Measurements from ENCODE around the gene CDHR3. TPM values are rescaled to one million over a fixed set of nuclear protein-coding genes. Genes with fewer than 3 reads are reported as not detected.
A peak's percentile ranks its signal among the peaks of the same experiment; 100 is the strongest.

The CDHR3 gene
- total RNA-seq, 1 experiment from 2014 or later: 9.2 TPM

- H3K36me3 ChIP-seq (ENCODE audit: control insufficient read depth, insufficient read depth, low read length): no peaks in the 10 kb centered on the region
- H3K36me3 Mint-ChIP-seq (ENCODE audit: insufficient read depth, unreplicated experiment): no peaks in the 10 kb centered on the region
- H3K9me3 Mint-ChIP-seq (ENCODE audit: unreplicated experiment): no peaks in the 10 kb centered on the region
- H3K27ac Mint-ChIP-seq (ENCODE audit: unreplicated experiment): no peak overlapping the region
- no TSS peak for BruUV-seq (replicated peaks)
- DNase-seq: no peak
- POLR2A ChIA-PET: no interaction called here
- H3K27me3 Mint-ChIP-seq (ENCODE audit: insufficient read depth, unreplicated experiment): peaks cover 6% of the 10 kb centered on the region
- H3K4me3 Mint-ChIP-seq (ENCODE audit: unreplicated experiment): no peak overlapping the region
- no peaks in the 10 kb centered on the region for H3K9me3 ChIP-seq
- H3K4me3 ChIP-seq (ENCODE audit: low read depth, low read length): no peak overlapping the region
- no peaks in the 10 kb centered on the region; the same call in 1 of the 2 replicates for H3K4me1 ChIP-seq
- no peak for TF ChIP-seq CTCF (IDR thresholded peaks at IDR 0.05; ENCODE audit: insufficient read depth in 1 of 2, low read depth in 1 of 2, low read length in 1 of 2, severe bottlenecking in 1 of 2, unreplicated experiment in 1 of 2)
- peaks cover 1% of the 10 kb centered on the region; the same call in 1 of the 2 replicates for H3K27me3 ChIP-seq (replicated peaks; ENCODE audit: control insufficient read depth, insufficient read depth, low read length)
- CTCF ChIA-PET: interaction anchor here (1.9 kb wide), 1 partner anchor 99 kb away, joined by 11 read pairs; no protein-coding TSS in a partner anchor
- no peaks in the 10 kb centered on the region for H3K4me1 Mint-ChIP-seq (ENCODE audit: low read depth, unreplicated experiment)
- intact Hi-C loops (cut with micrococcal nuclease; ENCODE audit: unreplicated experiment): loop anchor here (10.0 kb wide), 1 partner anchor 410 kb away; no protein-coding TSS in a partner anchor
These were observed 92.0 kb downstream of the CDHR3 start for GRCh38 chr7:106054971-106055532.

GRCh38 chr7:106056513-106057203 is 93.6 kb downstream of the CDHR3 start:
- intact Hi-C loops (cut with micrococcal nuclease; ENCODE audit: unreplicated experiment): loop anchor here (1.0 to 10.0 kb wide), 5 partner anchors 38 to 408 kb away; partner anchors contain the start of gene SYPL1
- Mint-ChIP-seq H3K4me1 (ENCODE audit: low read depth, unreplicated experiment) (no peaks in the 10 kb centered on the region), H3K4me3 (ENCODE audit: unreplicated experiment) (no peak overlapping the region), H3K27ac (ENCODE audit: unreplicated experiment) (no peak overlapping the region), H3K9me3 (ENCODE audit: unreplicated experiment) (peaks cover 8% of the 10 kb centered on the region), H3K36me3 (ENCODE audit: insufficient read depth, unreplicated experiment) (no peaks in the 10 kb centered on the region), H3K27me3 (ENCODE audit: insufficient read depth, unreplicated experiment) (peaks cover 6% of the 10 kb centered on the region)
- H3K4me1 ChIP-seq: no peaks in the 10 kb centered on the region; the same call in 1 of the 2 replicates
- ChIA-PET POLR2A (no interaction called here), CTCF (interaction anchor here (1.2 to 1.9 kb wide), 2 partner anchors 15 to 98 kb away, joined by 3 to 11 read pairs; no protein-coding TSS in a partner anchor)
- H3K27me3 ChIP-seq (replicated peaks; ENCODE audit: control insufficient read depth, insufficient read depth, low read length): peaks cover 1% of the 10 kb centered on the region; the same call in 1 of the 2 replicates
- peak; percentile 77 for DNase-seq
- H3K4me3 ChIP-seq (ENCODE audit: low read depth, low read length): no peak overlapping the region
- no peaks in the 10 kb centered on the region for H3K36me3 ChIP-seq (ENCODE audit: control insufficient read depth, insufficient read depth, low read length)
- no TSS peak for BruUV-seq (replicated peaks)
- TF ChIP-seq CTCF (IDR thresholded peaks at IDR 0.05; ENCODE audit: insufficient read depth in 1 of 2, low read depth in 1 of 2, low read length in 1 of 2, severe bottlenecking in 1 of 2, unreplicated experiment in 1 of 2): peak; percentile 84 to 91
- no peaks in the 10 kb centered on the region for H3K9me3 ChIP-seq

- Mint-ChIP-seq H3K27ac (ENCODE audit: unreplicated experiment) (no peak overlapping the region), H3K4me3 (ENCODE audit: unreplicated experiment) (no peak overlapping the region), H3K9me3 (ENCODE audit: unreplicated experiment) (peaks cover 10% of the 10 kb centered on the region), H3K36me3 (ENCODE audit: insufficient read depth, unreplicated experiment) (no peaks in the 10 kb centered on the region), H3K27me3 (ENCODE audit: insufficient read depth, unreplicated experiment) (peaks cover 6% of the 10 kb centered on the region), H3K4me1 (ENCODE audit: low read depth, unreplicated experiment) (no peaks in the 10 kb centered on the region)
- no peaks in the 10 kb centered on the region for H3K9me3 ChIP-seq
- ChIA-PET CTCF (interaction anchor here (1.2 to 1.9 kb wide), 4 partner anchors 14 to 97 kb away, joined by 3 to 11 read pairs (median 6); no protein-coding TSS in a partner anchor), POLR2A (no interaction called here)
- no TSS peak for BruUV-seq (replicated peaks)
- H3K4me3 ChIP-seq (ENCODE audit: low read depth, low read length): no peak overlapping the region
- intact Hi-C loops (cut with micrococcal nuclease; ENCODE audit: unreplicated experiment): loop anchor here (1.0 to 10.0 kb wide), 5 partner anchors 37 to 407 kb away; partner anchors contain the start of gene SYPL1
- H3K4me1 ChIP-seq: no peaks in the 10 kb centered on the region; the same call in 1 of the 2 replicates
- DNase-seq: no peak
- no peaks in the 10 kb centered on the region for H3K36me3 ChIP-seq (ENCODE audit: control insufficient read depth, insufficient read depth, low read length)
- no peak for TF ChIP-seq CTCF (IDR thresholded peaks at IDR 0.05; ENCODE audit: insufficient read depth in 1 of 2, low read depth in 1 of 2, low read length in 1 of 2, severe bottlenecking in 1 of 2, unreplicated experiment in 1 of 2)
- H3K27me3 ChIP-seq (replicated peaks; ENCODE audit: control insufficient read depth, insufficient read depth, low read length): peaks cover 1% of the 10 kb centered on the region; the same call in 1 of the 2 replicates
These were observed 94.3 kb downstream of the CDHR3 start for GRCh38 chr7:106057204-106057961.
